Right hindlimb (tissue), 1 donor: ENCODE results near the gene CBX2.

Source experiments
- DNase-seq: peaks from one replicate; pipeline ENCODE4 v3.0.0-alpha.2; 2018

Gene CBX2

GRCh38 chr17:79801156-79802038 lies 23.4 kb downstream of the CBX2 start:
- DNase-seq = no peak

GRCh38 chr17:79802039-79802735 lies 24.2 kb downstream of the CBX2 start:
- DNase-seq = no peak

GRCh38 chr17:79802736-79803420 lies 24.9 kb downstream of the CBX2 start:
- no peak for DNase-seq

GRCh38 chr17:79803421-79803996 lies 25.6 kb downstream of the CBX2 start:
- no peak for DNase-seq

GRCh38 chr17:79803997-79804855 lies 26.3 kb downstream of the CBX2 start:
- DNase-seq = peak; percentile 48

GRCh38 chr17:79804856-79805696 lies 27.1 kb downstream of the CBX2 start:
- DNase-seq = no peak

- no peak for DNase-seq
Measured at GRCh38 chr17:79806446-79806760, 28.5 kb downstream of the CBX2 start.

- DNase-seq = no peak
Measured at GRCh38 chr17:79806863-79807720, 29.1 kb downstream of the CBX2 start.

GRCh38 chr17:79808763-79809529 lies 31.0 kb downstream of the CBX2 start:
- DNase-seq = peak; percentile 32

- DNase-seq = no peak
Measured at GRCh38 chr17:79809530-79810129, 31.7 kb downstream of the CBX2 start.

GRCh38 chr17:79810130-79811010 lies 32.4 kb downstream of the CBX2 start:
- peak; percentile 87 for DNase-seq

- no peak for DNase-seq
Measured at GRCh38 chr17:79811011-79811867, 33.3 kb downstream of the CBX2 start.

GRCh38 chr17:79811868-79812352 lies 34.0 kb downstream of the CBX2 start:
- peak; percentile 41 for DNase-seq

GRCh38 chr17:79812353-79813258 lies 34.7 kb downstream of the CBX2 start:
- no peak for DNase-seq

- peak; percentile 60 for DNase-seq
Measured at GRCh38 chr17:79813297-79814126, 35.6 kb downstream of the CBX2 start.
